B cell (primary cell): ENCODE results near the gene PHACTR1. TPM values are rescaled to one million over a fixed set of nuclear protein-coding genes. Genes with fewer than 3 reads are reported as not detected.

ENCODE experiments used
- ATAC-seq: fragments of 200-7000 bp; cut with Tn5 transposase; one replicate; pipeline ENCODE4 v1.10.0; 2021; ENCODE audit warnings: low read depth, mild to moderate bottlenecking, moderate number of reproducible peaks, moderate library complexity
- CTCF ChIA-PET: fragments of 350-600 bp; sonication (Branson Sonifier 250); formaldehyde crosslinking; loops from one replicate; lab custom pipeline; 2021; ENCODE audit warnings: antibody characterized with exemption, inconsistent platforms; lab: Charles Lee
- POLR2A ChIA-PET: fragments of 350-600 bp; sonication (Branson Sonifier 250); formaldehyde crosslinking; loops from one replicate; lab custom pipeline; 2021; ENCODE audit warnings: antibody characterized with exemption; lab: Charles Lee
- DNase-seq: peaks from one replicate; pipeline ENCODE4 v3.0.0; 2013
- H2AFZ ChIP-seq: 2 replicates; pipeline ENCODE4 v1.6.1; 2012; ENCODE audit warnings: mild to moderate bottlenecking, low read depth, low read length; ENCODE audit not compliant: insufficient read depth, poor library complexity, severe bottlenecking
- H3K27ac ChIP-seq, 2 donors: 1 replicate in 1 of 2; 2 replicates in 1 of 2; pipeline ENCODE4 v1.5.1; 2012 to 2013; ENCODE audit warnings: low read length in 2 of 2, mild to moderate bottlenecking in 2 of 2, moderate library complexity in 1 of 2
- H3K27me3 ChIP-seq, 4 experiments: fragments of 200-600 bp in 1 of 4; sonication (generic) in 1 of 4; replicated peaks in 1 of 4; 1 replicate in 2 of 4; 2 replicates in 2 of 4; pipeline versions ENCODE4 v1.6.1 to v1.7.0; 2013 to 2016; ENCODE audit warnings: low read length in 3 of 4, mild to moderate bottlenecking in 2 of 4, mixed read lengths in 1 of 4, moderate library complexity in 1 of 4; ENCODE audit not compliant: insufficient read depth in 4 of 4, control insufficient read depth in 3 of 4; ENCODE audit errors: control extremely low read depth in 1 of 4
- H3K36me3 ChIP-seq, 2 experiments: replicated peaks in 1 of 2; 1 replicate in 1 of 2; 2 replicates in 1 of 2; pipeline versions ENCODE4 v1.6.1 to v1.7.1; 2013; ENCODE audit warnings: low read length in 1 of 2; ENCODE audit not compliant: insufficient read depth in 2 of 2, control insufficient read depth in 1 of 2; ENCODE audit errors: control extremely low read depth in 1 of 2, extremely low read depth in 1 of 2
- H3K4me1 ChIP-seq, 2 donors: fragments of 200-600 bp in 1 of 2; sonication (generic) in 1 of 2; 1 replicate in 1 of 2; 2 replicates in 1 of 2; pipeline versions ENCODE4 v1.5.1 to v1.6.1; 2013 to 2017; ENCODE audit warnings: low read length in 2 of 2; ENCODE audit not compliant: control insufficient read depth in 2 of 2, insufficient read depth in 2 of 2
- H3K4me2 ChIP-seq: replicated peaks from 2 replicates; pipeline ENCODE3; 2012; ENCODE audit warnings: mild to moderate bottlenecking, low read depth, low read length; ENCODE audit not compliant: poor library complexity, severe bottlenecking
- H3K4me3 ChIP-seq, 5 experiments: fragments of 200-600 bp in 1 of 5; sonication (generic) in 1 of 5; 1 replicate in 3 of 5; 2 replicates in 2 of 5; pipeline versions ENCODE4 v1.5.1 to v1.7.0; 2011 to 2016; ENCODE audit warnings: low read length in 4 of 5, mild to moderate bottlenecking in 4 of 5, low read depth in 2 of 5, control low read depth in 1 of 5, moderate library complexity in 1 of 5; ENCODE audit not compliant: insufficient read depth in 1 of 5; ENCODE audit errors: control extremely low read depth in 1 of 5, extremely low read depth in 1 of 5
- H3K79me2 ChIP-seq: fragments of 200-600 bp; sonication (generic); one replicate; pipeline ENCODE4 v1.6.0; 2016; ENCODE audit warnings: low read length; ENCODE audit not compliant: control insufficient read depth, insufficient read depth
- H3K9ac ChIP-seq: fragments of 200-600 bp; sonication (generic); 2 replicates; pipeline ENCODE4 v1.6.1; 2017; ENCODE audit warnings: mild to moderate bottlenecking, low read length, moderate library complexity
- H3K9me3 ChIP-seq, 3 donors: one replicate each; pipeline versions ENCODE4 v1.6.1 to v1.7.1; 2013; ENCODE audit warnings: low read length in 2 of 3; ENCODE audit not compliant: control insufficient read depth in 2 of 3, insufficient read depth in 1 of 3; ENCODE audit errors: control extremely low read depth in 1 of 3
- H4K20me1 ChIP-seq: 2 replicates; pipeline ENCODE4 v1.6.0; 2012; ENCODE audit warnings: mild to moderate bottlenecking, low read length; ENCODE audit not compliant: insufficient read depth, control insufficient read depth, poor library complexity, severe bottlenecking
- H3K27ac Mint-ChIP-seq: one replicate; pipeline ENCODE4 v1.8.0; 2021; ENCODE audit warnings: mixed read lengths
- H3K27me3 Mint-ChIP-seq: one replicate; pipeline ENCODE4 v1.8.0; 2021; ENCODE audit warnings: mixed read lengths
- H3K4me1 Mint-ChIP-seq: one replicate; pipeline ENCODE4 v1.8.0; 2021; ENCODE audit warnings: mixed read lengths
- H3K4me3 Mint-ChIP-seq: one replicate; pipeline ENCODE4 v1.8.0; 2021; ENCODE audit warnings: mixed read lengths
- H3K9me3 Mint-ChIP-seq: one replicate; pipeline ENCODE4 v1.8.0; 2022; ENCODE audit warnings: mixed read lengths; ENCODE audit not compliant: insufficient read depth
- EZH2 ChIP-seq: IDR thresholded peaks from 2 replicates; pipeline ENCODE4 v1.6.1; 2012; ENCODE audit warnings: borderline replicate concordance, low read depth, mild to moderate bottlenecking, moderate library complexity, low read length; ENCODE audit not compliant: insufficient read depth, poor library complexity, severe bottlenecking
- WGBS: methylation state at CpG from one replicate; pipeline ENCODE4 v1.1.5; 2013; ENCODE audit warnings: missing lambda C conversion rate; ENCODE audit not compliant: insufficient coverage; 5-methylcytosine and 5-hydroxymethylcytosine counted together
- intact Hi-C: fragments of 100-400 bp; cut with micrococcal nuclease; formaldehyde crosslinking; loops from one replicate; pipeline ENCODE4 v1.10.0; 2022
- polyA plus RNA-seq: library from polyadenylated mRNA; depleted of rRNA; stranded (reverse); fragments of >200 nt; gene quantifications from 2 replicates; pipeline ENCODE4 v1.2.3, GENCODE V29; 2012
- total RNA-seq, 2 donors: library from RNA; stranded (reverse); fragments of 120-200 nt in 1 of 2; gene quantifications; 1 replicate in 1 of 2; 2 replicates in 1 of 2; pipeline versions ENCODE4 v1.2.3 to v1.2.4, GENCODE V29; 2013 to 2022
- TF ChIP-seq, protein P1 (sequence below): fragments of 200-600 bp; IDR thresholded peaks from one replicate; pipeline ENCODE4 v1.8.0; 2022; ENCODE audit warnings: antibody characterized with exemption, mild to moderate bottlenecking

Gene PHACTR1
- total and polyA plus RNA-seq, 2 donors (not counting 1 experiment from before 2014, with no cell fraction given), result 30.2 to 129 TPM

DNA sequence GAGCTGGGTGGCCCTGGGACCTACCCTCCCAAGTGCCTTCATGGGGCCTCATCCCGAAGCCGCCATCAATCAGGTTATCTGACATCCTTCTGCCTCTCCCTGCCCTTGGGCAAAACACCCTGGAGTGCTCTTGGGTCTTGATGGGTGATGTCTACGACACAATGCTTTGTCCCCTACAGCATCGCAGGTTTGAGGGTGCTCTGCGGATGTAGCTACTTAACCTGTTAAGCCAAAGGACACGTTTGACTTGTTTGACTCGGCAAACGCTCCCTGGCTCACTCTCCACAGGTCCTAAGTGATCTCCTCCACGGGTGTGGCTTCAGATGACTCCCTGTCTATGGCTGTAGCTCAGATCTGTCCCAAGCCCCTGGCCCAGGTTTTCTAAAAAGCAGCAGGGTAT is 576.2 kb downstream of the PHACTR1 start:
- H3K27me3 Mint-ChIP-seq, result no peaks in the 10 kb centered on the region

DNA sequence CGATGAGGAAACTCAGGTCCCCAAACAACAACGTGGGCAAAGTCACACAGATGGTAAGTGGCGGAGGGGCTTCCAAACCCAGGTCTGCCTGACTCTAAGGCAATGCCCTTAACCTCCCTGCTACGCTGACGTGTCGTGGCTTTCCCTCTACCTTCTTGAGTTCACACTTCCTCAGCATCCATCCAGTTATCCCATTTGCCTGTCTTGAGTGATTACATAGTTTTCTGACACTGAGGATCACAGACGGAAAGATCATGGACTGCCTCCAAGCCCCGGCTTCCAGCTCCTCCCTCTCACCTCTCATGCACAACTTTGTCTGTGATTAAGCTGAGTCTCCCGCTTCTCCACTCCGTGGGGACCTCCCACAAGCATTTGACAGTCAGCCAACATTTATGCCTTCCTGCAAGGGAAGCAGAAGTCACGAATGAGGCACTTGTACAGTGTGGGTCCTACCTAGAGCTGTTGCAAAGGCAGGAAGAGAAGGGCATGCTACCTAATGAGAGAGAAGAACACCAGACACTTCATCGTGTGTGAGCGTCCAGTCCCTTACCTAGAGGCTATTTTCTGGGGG is 578.0 kb downstream of the PHACTR1 start:
- Mint-ChIP-seq H3K27ac (peak overlapping the region; percentile 70), H3K9me3 (no peaks in the 10 kb centered on the region), H3K4me1 (peaks cover 57% of the 10 kb centered on the region), H3K27me3 (no peaks in the 10 kb centered on the region), H3K4me3 (no peak overlapping the region)
- Histone ChIP-seq H3K4me3 (no peak overlapping the region), H3K4me1 (peaks cover 15 to 21% of the 10 kb centered on the region in 2 donors), H3K4me2 (no peak overlapping the region), H3K9me3 (no peaks in the 10 kb centered on the region), H2AFZ (no peak overlapping the region), H4K20me1 (peaks cover 8% of the 10 kb centered on the region), H3K27me3 (no peaks in the 10 kb centered on the region), H3K36me3 (peaks cover 2 to 67% of the 10 kb centered on the region in 2 experiments), H3K9ac (no peak overlapping the region), H3K79me2 (peaks cover 25% of the 10 kb centered on the region), H3K27ac (peak overlapping the region in 1 of 2 donors; percentile 23)
- ChIA-PET POLR2A (no interaction called here), CTCF (interaction anchor here (0.9 to 3.1 kb wide), 4 partner anchors 9 to 383 kb away, joined by 3 to 10 read pairs (median 6); no protein-coding TSS in a partner anchor)
- DNase-seq (no peak), ATAC-seq (no peak)
- TF ChIP-seq, protein P1, sequence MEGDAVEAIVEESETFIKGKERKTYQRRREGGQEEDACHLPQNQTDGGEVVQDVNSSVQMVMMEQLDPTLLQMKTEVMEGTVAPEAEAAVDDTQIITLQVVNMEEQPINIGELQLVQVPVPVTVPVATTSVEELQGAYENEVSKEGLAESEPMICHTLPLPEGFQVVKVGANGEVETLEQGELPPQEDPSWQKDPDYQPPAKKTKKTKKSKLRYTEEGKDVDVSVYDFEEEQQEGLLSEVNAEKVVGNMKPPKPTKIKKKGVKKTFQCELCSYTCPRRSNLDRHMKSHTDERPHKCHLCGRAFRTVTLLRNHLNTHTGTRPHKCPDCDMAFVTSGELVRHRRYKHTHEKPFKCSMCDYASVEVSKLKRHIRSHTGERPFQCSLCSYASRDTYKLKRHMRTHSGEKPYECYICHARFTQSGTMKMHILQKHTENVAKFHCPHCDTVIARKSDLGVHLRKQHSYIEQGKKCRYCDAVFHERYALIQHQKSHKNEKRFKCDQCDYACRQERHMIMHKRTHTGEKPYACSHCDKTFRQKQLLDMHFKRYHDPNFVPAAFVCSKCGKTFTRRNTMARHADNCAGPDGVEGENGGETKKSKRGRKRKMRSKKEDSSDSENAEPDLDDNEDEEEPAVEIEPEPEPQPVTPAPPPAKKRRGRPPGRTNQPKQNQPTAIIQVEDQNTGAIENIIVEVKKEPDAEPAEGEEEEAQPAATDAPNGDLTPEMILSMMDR, result no peak
- TF ChIP-seq EZH2, result no peak
- WGBS, result 69% methylated on average over 9 of the region's 13 CpGs
- intact Hi-C loops, result no loop called here

More for the DNA sequence above, 576.2 kb downstream of the PHACTR1 start:
- Histone ChIP-seq H3K4me3 (no peak overlapping the region), H2AFZ (no peak overlapping the region), H3K27me3 (no peaks in the 10 kb centered on the region), H3K4me1 (peaks cover 15 to 17% of the 10 kb centered on the region in 2 donors), H3K9ac (no peak overlapping the region), H3K4me2 (no peak overlapping the region), H3K79me2 (peaks cover 24% of the 10 kb centered on the region), H4K20me1 (peaks cover 20% of the 10 kb centered on the region), H3K27ac (no peak overlapping the region), H3K9me3 (peaks cover 0 to 5% (median 0%) of the 10 kb centered on the region in 3 donors), H3K36me3 (peaks cover 8 to 70% of the 10 kb centered on the region in 2 experiments)
- TF ChIP-seq, protein P1, result no peak
- TF ChIP-seq EZH2, result no peak
- Mint-ChIP-seq H3K4me3 (no peak overlapping the region), H3K27ac (peak overlapping the region; percentile 68), H3K9me3 (no peaks in the 10 kb centered on the region), H3K4me1 (peaks cover 52% of the 10 kb centered on the region)
- ATAC-seq (no peak), DNase-seq (no peak)
- ChIA-PET CTCF (interaction anchor here (1.2 to 3.1 kb wide), 2 partner anchors 15 to 97 kb away, joined by 4 to 10 read pairs; no protein-coding TSS in a partner anchor), POLR2A (no interaction called here)
- intact Hi-C loops, result no loop called here
- whole genome bisulfite sequencing, result 97% methylated on average over 8 of the region's 9 CpGs
